ENCODE data around the gene TBC1D19.
"Not testable (repeated sequence)": the region's sequence is repeated elsewhere in the genome, so short reads cannot be mapped to it uniquely, and the experiment has no call there.

The TBC1D19 gene, protein sequence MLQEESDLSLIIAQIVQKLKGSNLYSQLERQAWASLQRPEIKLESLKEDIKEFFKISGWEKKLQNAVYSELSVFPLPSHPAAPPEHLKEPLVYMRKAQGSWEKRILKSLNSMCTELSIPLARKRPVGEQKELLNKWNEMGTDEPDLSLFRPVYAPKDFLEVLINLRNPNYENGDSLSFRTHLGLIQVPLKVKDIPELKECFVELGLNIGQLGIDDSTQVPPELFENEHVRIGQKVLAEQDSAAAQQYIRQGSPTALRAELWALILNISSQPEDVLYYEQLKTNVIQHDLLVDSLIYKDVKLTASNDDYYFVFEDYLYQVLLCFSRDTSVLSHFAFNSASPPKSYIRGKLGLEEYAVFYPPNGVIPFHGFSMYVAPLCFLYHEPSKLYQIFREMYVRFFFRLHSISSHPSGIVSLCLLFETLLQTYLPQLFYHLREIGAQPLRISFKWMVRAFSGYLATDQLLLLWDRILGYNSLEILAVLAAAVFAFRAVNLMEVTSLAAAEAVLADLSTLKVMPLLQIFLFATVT

GRCh38 chr4:26583865-26584652 is at the start of gene TBC1D19:
Gene TBC1D19, plus strand, starts transcription at chr4:26584084. Its CDS starts 110 bp downstream, at chr4:26584194.
- DNase-seq (ENCODE audit: low read depth): peak; percentile 73

- no peak for DNase-seq (ENCODE audit: low read depth)
Observed at GRCh38 chr4:26542991-26543390, 40.9 kb upstream of the TBC1D19 start.

DNA sequence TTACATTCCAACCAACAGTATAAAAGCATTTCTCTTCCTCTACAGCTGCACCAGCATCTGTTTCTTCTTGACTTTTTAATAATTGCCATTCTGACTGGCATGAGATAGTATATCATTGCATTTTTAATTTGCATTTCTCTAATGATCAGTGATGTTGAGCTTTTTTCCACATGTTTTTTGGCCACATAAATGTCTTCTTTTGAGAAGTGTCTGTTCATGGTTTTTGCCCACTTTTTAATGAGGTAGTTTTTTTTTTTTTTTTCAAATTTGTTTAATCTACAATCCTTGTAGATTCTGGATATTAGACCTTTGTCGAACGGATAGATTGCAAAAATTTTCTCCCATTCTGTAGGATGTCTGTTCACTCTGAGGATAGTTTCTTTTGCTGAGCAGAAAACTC is 39.5 kb upstream of the TBC1D19 start:
- DNase-seq (ENCODE audit: low read depth): no peak

DNA sequence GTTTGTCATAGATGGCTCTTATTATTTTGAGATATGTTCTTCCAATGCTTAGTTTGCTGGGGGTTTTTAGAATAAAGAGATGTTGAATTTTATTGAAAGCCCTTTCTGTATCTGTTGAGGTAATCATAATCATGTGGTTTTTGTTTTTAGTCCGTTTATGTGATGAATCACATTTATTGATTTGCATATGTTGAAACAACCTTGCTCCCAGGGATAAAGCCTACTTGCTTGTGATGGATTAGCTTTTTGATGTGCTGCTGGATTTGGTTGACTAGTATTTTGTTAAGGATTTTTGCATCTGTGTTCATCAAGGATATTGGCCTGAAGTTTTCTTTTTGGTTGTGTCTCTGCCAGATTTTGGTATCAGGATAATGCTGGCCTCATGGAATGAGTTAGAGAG is 35.5 kb upstream of the TBC1D19 start:
- not testable (repeated sequence) for DNase-seq (ENCODE audit: low read depth)

- no peak for DNase-seq (ENCODE audit: low read depth)
Observed at GRCh38 chr4:26557164-26557563, 26.7 kb upstream of the TBC1D19 start.

- DNase-seq (ENCODE audit: low read depth): no peak
Observed at GRCh38 chr4:26558166-26558895, 25.6 kb upstream of the TBC1D19 start.

DNA sequence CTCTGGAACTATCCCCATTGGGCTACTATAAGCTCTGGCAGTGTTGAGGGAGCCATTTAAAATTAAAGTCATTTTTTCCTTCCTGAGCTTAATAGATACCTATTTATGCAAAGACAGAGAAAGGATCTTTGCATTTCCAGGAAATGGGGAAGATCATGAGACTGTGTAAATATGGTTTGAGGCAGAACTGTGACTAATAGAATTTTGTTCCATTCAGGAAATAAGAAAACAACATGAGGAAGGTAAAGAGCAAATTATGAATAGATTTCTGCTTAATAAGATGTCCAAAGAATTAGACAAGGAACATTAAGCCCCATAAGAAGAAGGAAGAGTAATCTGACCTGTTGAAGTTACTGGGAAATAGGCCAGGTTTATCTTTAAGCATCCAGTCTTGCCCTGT is 17.8 kb upstream of the TBC1D19 start:
- DNase-seq (ENCODE audit: low read depth): no peak

- no peak for DNase-seq (ENCODE audit: low read depth)
Observed at GRCh38 chr4:26568446-26568994, 15.4 kb upstream of the TBC1D19 start.

DNA sequence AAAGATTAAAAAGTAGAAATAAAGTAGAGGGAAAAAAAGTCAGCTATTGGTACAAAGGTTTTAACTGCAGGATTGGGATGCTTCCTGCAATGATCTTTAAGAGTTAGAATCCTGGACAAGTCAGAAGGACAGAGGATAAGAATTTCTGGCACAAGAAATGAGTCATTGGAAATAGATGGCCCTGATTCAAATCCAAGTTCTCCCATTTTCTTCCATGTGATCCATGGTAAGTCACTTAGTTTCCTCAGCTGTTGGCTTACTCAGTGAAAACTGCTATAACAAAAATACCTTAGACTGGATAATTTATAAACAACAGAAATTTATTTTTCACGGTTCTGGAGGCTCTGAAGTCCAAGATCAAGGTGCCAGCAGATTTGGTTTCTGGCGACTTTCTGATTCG is 13.3 kb upstream of the TBC1D19 start:
- DNase-seq (ENCODE audit: low read depth): no peak

DNA sequence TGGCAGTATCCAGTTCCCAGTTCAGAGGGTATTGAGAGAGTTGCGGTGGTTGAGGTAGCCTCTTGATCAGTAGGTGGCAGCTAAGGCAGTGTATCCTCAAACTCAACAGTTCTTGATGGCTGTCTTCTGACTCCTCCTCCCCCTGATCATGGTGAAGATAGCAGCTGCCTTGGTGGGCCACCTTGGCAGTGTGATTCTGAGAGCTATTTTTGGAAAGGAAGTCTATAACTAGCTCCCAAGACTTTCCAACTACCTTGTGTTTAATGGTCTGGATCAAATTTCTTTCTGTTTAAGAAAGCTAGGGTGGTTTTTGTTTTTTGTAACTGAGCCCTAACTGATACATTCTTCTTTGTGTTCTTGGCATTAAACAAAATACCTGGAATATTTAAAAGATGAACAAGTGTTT is 10.5 kb upstream of the TBC1D19 start:
- no peak for DNase-seq (ENCODE audit: low read depth)

GRCh38 chr4:26574563-26574962 is 9.3 kb upstream of the TBC1D19 start:
- DNase-seq (ENCODE audit: low read depth): no peak

- DNase-seq (ENCODE audit: low read depth): no peak
Observed at GRCh38 chr4:26576231-26576739, 7.6 kb upstream of the TBC1D19 start.

GRCh38 chr4:26577066-26577465 is 6.8 kb upstream of the TBC1D19 start:
- no peak for DNase-seq (ENCODE audit: low read depth)

- no peak for DNase-seq (ENCODE audit: low read depth)
Observed at GRCh38 chr4:26579169-26579568, 4.7 kb upstream of the TBC1D19 start.

- not testable (repeated sequence) for DNase-seq (ENCODE audit: low read depth)
Observed at GRCh38 chr4:26581341-26581740, 2.5 kb upstream of the TBC1D19 start.

DNA sequence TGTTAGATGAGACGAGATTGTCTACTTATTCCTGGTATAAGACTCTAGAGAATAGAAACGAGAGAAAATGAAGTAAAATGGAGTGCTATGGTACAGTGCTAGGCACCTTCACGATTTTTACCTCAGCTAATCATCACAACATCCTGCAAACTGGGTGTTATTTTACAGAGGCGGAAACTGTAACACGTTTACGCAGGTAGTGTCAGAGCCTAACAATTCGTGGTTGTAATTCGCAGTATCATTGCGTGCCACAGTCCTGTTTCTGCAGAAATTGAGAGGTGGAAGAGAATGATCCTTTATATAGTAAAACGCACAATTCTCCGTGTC is 383 bp upstream of the TBC1D19 start:
- DNase-seq (ENCODE audit: low read depth): no peak

GRCh38 chr4:26584725-26585124 is 841 bp downstream of the TBC1D19 start:
- DNase-seq (ENCODE audit: low read depth): no peak

DNA sequence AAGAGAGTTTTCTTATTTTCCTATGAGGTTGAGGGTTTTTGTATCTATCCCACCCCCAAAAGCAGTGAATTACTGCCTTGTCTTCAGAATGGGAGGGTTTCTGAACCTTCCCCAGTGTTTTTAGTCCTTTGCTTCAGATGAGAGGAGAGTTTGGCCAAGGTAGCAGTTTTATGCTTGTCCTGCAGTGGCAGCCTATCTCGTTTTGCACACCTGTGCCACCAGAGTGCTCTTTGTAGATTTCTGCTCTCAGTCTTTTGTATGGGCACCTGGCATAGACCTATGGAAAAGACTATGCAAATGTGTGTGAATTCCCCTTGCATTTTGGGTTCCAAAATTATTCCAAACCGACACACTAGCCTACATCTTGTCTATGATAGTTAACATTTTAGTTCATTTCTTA is 5.8 kb downstream of the TBC1D19 start:
- no peak for DNase-seq (ENCODE audit: low read depth)

DNA sequence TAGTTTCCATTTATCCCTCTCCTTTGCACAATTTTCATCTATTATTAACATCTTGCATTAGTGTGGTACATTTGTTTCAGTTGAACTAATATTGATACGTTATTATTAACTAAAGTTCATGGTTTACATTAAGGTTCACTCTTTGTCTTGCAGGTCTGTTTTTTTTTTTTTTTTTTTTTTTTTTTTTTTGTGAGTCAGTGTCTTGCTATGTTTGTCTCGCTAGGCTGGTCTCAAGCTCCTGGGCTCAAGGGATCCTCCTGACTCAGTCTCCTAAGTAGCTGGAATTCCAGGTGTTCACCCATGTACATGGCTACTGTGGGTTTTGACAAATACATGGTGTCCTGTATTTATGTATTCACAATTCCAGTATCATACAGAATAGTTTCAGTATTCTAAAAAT is 6.8 kb downstream of the TBC1D19 start:
- no peak for DNase-seq (ENCODE audit: low read depth)

DNA sequence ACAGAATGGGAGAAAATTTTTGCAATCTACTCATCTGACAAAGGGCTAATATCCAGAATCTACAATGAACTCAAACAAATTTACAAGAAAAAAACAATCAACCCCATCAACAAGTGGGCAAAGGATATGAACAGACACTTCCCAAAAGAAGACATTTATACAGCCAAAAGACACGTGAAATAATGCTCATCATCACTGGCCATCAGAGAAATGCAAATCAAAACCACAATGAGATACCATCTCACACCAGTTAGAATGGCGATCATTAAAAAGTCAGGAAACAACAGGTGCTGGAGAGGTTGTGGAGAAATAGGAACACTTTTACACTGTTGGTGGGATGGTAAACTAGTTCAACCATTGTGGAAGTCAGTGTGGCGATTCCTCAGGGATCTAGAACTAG is 9.7 kb downstream of the TBC1D19 start:
- DNase-seq (ENCODE audit: low read depth): not testable (repeated sequence)

DNA sequence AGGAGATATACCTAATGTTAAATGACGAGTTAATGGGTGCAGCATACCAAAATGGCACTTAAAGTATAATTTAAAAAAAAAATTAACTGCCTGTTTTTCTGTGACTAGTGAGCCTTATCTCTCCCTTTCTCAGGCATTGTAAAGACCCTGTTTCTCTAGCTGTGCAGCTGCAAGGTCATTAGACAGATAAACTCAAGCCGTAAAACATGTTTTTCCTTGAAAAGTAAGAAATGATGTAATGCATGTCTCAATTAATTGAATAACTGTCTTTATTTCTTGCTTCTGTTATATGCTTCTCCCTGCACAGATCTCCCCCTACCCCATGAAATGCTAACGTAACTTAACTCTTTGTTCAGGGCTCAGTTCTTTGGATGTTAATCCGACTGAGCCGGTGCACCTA is 10.5 kb downstream of the TBC1D19 start:
- no peak for DNase-seq (ENCODE audit: low read depth)

- no peak for DNase-seq (ENCODE audit: low read depth)
Observed at GRCh38 chr4:26594778-26595177, 10.9 kb downstream of the TBC1D19 start.

Data from activated T-helper 1 cell treated with Interleukin-2 at 50 U/mL for 16 hours (primary cell).